ENCODE data around the gene CLDN34.

The CLDN34 gene

GRCh38 chrX:10016519-10017132, 49.5 kb downstream of the CLDN34 start:
- no peak for DNase-seq (ENCODE audit: low read depth in 2 of 2)

- DNase-seq (ENCODE audit: low read depth in 2 of 2): no peak
Measured at GRCh38 chrX:10017872-10018271, 50.7 kb downstream of the CLDN34 start.
